Measurements from ENCODE around the gene TNIP1.

Gene TNIP1

DNA sequence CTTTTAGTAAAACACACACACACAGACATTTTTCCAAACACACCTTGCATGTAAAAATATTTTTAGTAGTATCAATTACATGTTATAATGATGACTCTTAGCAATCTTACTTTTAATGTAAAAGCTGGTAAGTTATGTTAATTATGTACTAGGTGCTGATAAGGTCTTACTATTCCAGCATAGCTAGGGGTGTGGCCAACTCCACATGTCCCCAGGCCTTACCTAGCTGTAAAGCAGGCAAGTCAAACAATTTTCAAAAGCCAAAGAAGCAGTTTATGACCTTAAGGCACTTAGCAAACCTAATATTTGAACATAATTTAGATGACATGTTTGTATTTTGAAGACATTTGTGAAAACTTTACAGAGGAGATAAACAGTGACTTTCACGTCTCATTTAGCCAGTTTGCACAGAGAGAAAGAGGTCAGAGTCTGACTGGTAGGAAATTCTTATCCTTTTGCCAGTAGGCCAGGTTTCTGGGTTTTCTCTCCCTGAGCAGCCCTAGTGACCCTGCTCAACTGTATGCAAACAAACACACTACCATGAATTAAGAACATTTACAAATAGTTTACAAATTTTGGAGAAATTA lies 86.9 kb downstream of the TNIP1 start:
- H3K27ac ChIP-seq, result no peak overlapping the region
- H3K4me3 ChIP-seq, result no peak overlapping the region

- H3K4me3 ChIP-seq, result no peak overlapping the region
Observed at GRCh38 chr5:150993422-150993821, 87.4 kb downstream of the TNIP1 start.

GRCh38 chr5:150992705-150993104 lies 88.1 kb downstream of the TNIP1 start:
- no peak overlapping the region for H3K27ac ChIP-seq
- no peak overlapping the region for H3K4me3 ChIP-seq

More at GRCh38 chr5:150993422-150993821, 87.4 kb downstream of the TNIP1 start:
- H3K27ac ChIP-seq, result no peak overlapping the region

DNA sequence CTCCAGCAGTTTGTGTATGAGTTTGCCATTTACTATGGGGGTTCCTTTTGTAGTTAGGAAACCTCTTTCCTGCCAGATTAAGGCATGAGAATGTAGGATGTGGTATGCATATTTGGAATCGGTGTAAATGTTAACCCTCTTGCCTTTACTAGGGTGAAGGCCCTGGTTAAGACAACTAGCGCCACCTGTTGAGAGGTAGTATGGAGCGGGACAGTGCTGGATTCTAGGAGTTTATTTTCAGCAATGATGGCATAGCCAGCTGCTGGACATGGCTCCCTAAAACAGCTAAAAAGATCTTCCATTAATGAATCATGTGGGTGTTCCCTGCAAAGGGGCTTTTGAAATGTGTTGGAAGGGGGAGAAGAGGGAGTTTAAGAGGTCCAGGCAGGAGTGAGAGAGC lies 91.1 kb downstream of the TNIP1 start:
- no peak overlapping the region for H3K4me3 ChIP-seq
- H3K27ac ChIP-seq, result no peak overlapping the region

DNA sequence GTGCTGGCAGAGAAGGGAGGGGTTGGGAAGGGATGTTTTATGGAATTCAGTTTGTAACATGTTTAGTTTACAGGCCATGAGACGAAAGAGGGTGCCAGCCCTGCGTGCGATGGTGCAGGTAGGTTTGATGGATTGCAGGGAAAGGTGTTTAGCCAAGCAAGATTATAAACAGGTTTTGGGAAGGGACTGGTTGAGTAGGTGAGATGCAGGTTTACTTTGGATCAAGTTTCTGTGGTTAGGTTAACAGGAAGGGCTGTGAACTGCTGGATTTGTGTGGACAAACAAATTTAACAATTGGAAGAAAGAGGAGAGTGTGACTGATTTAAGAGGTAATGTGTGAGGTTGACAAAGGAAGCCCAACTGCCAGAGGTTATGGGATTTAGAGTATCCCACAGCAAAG lies 93.1 kb downstream of the TNIP1 start:
- no peak overlapping the region for H3K27ac ChIP-seq
- no peak overlapping the region for H3K4me3 ChIP-seq
